ENCODE data around the gene SLC39A5. TPM values are rescaled to one million over a fixed set of nuclear protein-coding genes. Genes with fewer than 3 reads are reported as not detected.

Gene SLC39A5
- total and polyA plus RNA-seq, 2 donors, result 0.24 to 0.30 TPM

Other genes starting within 250 kb of the SLC39A5 start
- 9.4 TPM for gene SUOX, start 232.8 kb upstream of the SLC39A5 start, total RNA-seq
- 11.6 TPM for gene SUOX, start 232.8 kb upstream of the SLC39A5 start, polyA plus RNA-seq
- gene IKZF4, start 209.0 kb upstream of the SLC39A5 start, total RNA-seq, result 1.7 TPM
- 2.7 TPM for gene IKZF4, start 209.0 kb upstream of the SLC39A5 start, polyA plus RNA-seq
- 386 TPM for gene RPS26, start 188.1 kb upstream of the SLC39A5 start, total RNA-seq
- gene RPS26, start 188.1 kb upstream of the SLC39A5 start, polyA plus RNA-seq, result 2,654 TPM
- gene ERBB3, start 149.9 kb upstream of the SLC39A5 start, total RNA-seq, result 1.4 TPM
- gene ERBB3, start 149.9 kb upstream of the SLC39A5 start, polyA plus RNA-seq, result 4.3 TPM
- 170 TPM for gene PA2G4, start 125.5 kb upstream of the SLC39A5 start, total RNA-seq
- 67.9 TPM for gene PA2G4, start 125.5 kb upstream of the SLC39A5 start, polyA plus RNA-seq
- gene RPL41, start 113.4 kb upstream of the SLC39A5 start, total RNA-seq, result 9,819 TPM
- gene RPL41, start 113.4 kb upstream of the SLC39A5 start, polyA plus RNA-seq, result 5,569 TPM
- 4.3 TPM for gene ZC3H10, start 111.8 kb upstream of the SLC39A5 start, total RNA-seq
- gene ZC3H10, start 111.8 kb upstream of the SLC39A5 start, polyA plus RNA-seq, result 3.1 TPM
- 63.4 TPM for gene ESYT1, start 101.8 kb upstream of the SLC39A5 start, total RNA-seq
- gene ESYT1, start 101.8 kb upstream of the SLC39A5 start, polyA plus RNA-seq, result 39.2 TPM
- 101 TPM for gene MYL6B, start 77.5 kb upstream of the SLC39A5 start, total RNA-seq
- gene MYL6B, start 77.5 kb upstream of the SLC39A5 start, polyA plus RNA-seq, result 60.9 TPM
- 2,051 TPM for gene MYL6, start 71.7 kb upstream of the SLC39A5 start, total RNA-seq
- gene MYL6, start 71.7 kb upstream of the SLC39A5 start, polyA plus RNA-seq, result 2,137 TPM
- 20.3 TPM for gene SMARCC2, start 40.6 kb upstream of the SLC39A5 start, total RNA-seq
- 25.9 TPM for gene SMARCC2, start 40.6 kb upstream of the SLC39A5 start, polyA plus RNA-seq
- 26.8 TPM for gene RNF41, start 8.1 kb upstream of the SLC39A5 start, total RNA-seq
- 18.3 TPM for gene RNF41, start 8.1 kb upstream of the SLC39A5 start, polyA plus RNA-seq
- gene NABP2, start 5.7 kb upstream of the SLC39A5 start, total RNA-seq, result 21.6 TPM
- gene NABP2, start 5.7 kb upstream of the SLC39A5 start, polyA plus RNA-seq, result 16.0 TPM
- gene ANKRD52, start 28.3 kb downstream of the SLC39A5 start, total RNA-seq, result 2.9 TPM
- 7.9 TPM for gene ANKRD52, start 28.3 kb downstream of the SLC39A5 start, polyA plus RNA-seq
- gene COQ10A, start 36.9 kb downstream of the SLC39A5 start, total RNA-seq, result 9.4 TPM
- gene COQ10A, start 36.9 kb downstream of the SLC39A5 start, polyA plus RNA-seq, result 24.9 TPM
- 46.3 TPM for gene CS, start 70.3 kb downstream of the SLC39A5 start, total RNA-seq
- gene CS, start 70.3 kb downstream of the SLC39A5 start, polyA plus RNA-seq, result 53.6 TPM
- 92.4 TPM for gene CNPY2, start 85.9 kb downstream of the SLC39A5 start, total RNA-seq
- 83.1 TPM for gene CNPY2, start 85.9 kb downstream of the SLC39A5 start, polyA plus RNA-seq
- 36.3 TPM for gene PAN2, start 103.9 kb downstream of the SLC39A5 start, total RNA-seq
- gene PAN2, start 103.9 kb downstream of the SLC39A5 start, polyA plus RNA-seq, result 71.4 TPM
- 14.4 TPM for gene IL23A, start 108.8 kb downstream of the SLC39A5 start, total RNA-seq
- 11.6 TPM for gene IL23A, start 108.8 kb downstream of the SLC39A5 start, polyA plus RNA-seq
- 73.3 TPM for gene STAT2, start 130.1 kb downstream of the SLC39A5 start, total RNA-seq
- gene STAT2, start 130.1 kb downstream of the SLC39A5 start, polyA plus RNA-seq, result 102 TPM
- gene APOF, start 132.8 kb downstream of the SLC39A5 start, total RNA-seq, result not detected
- not detected for gene APOF, start 132.8 kb downstream of the SLC39A5 start, polyA plus RNA-seq
- 15.8 TPM for gene TIMELESS, start 219.4 kb downstream of the SLC39A5 start, total RNA-seq
- gene TIMELESS, start 219.4 kb downstream of the SLC39A5 start, polyA plus RNA-seq, result 8.4 TPM
- 0.09 TPM for gene MIP, start 224.6 kb downstream of the SLC39A5 start, total RNA-seq
- 0.02 TPM for gene MIP, start 224.6 kb downstream of the SLC39A5 start, polyA plus RNA-seq
- 1.2 TPM for gene SPRYD4, start 238.5 kb downstream of the SLC39A5 start, total RNA-seq
- 1.8 TPM for gene SPRYD4, start 238.5 kb downstream of the SLC39A5 start, polyA plus RNA-seq

Measured in thymus (tissue), 2 donors.